Stimulated activated CD4-positive, alpha-beta T cell treated with anti-CD3 and anti-CD28 coated beads, Interleukin-12 subunit alpha, Interleukin-12 subunit beta, amount 100 ng/mL, for 48 hours (primary cell): ENCODE measurements around the gene CD226.
"Not testable (repeated sequence)": the region's sequence is repeated elsewhere in the genome, so short reads cannot be mapped to it uniquely, and the experiment has no call there.

Experiments used
- DNase-seq, 3 donors: peaks; one replicate each; pipeline ENCODE4 v3.0.0-alpha.2; 2020; ENCODE audit warnings: low read depth in 2 of 3, low spot score in 1 of 3

CD226 gene

GRCh38 chr18:69916412-69916811, 31.3 kb downstream of the CD226 start:
- DNase-seq: no peak

- no peak for DNase-seq
Measured at GRCh38 chr18:69908838-69909237, 38.8 kb downstream of the CD226 start.

- DNase-seq: no peak
Measured at GRCh38 chr18:69906765-69907164, 40.9 kb downstream of the CD226 start.

GRCh38 chr18:69900941-69901340, 46.7 kb downstream of the CD226 start:
- no peak for DNase-seq

GRCh38 chr18:69899154-69899923, 48.3 kb downstream of the CD226 start:
- DNase-seq: not testable (repeated sequence)

GRCh38 chr18:69898241-69898861, 49.3 kb downstream of the CD226 start:
- no peak for DNase-seq

DNA sequence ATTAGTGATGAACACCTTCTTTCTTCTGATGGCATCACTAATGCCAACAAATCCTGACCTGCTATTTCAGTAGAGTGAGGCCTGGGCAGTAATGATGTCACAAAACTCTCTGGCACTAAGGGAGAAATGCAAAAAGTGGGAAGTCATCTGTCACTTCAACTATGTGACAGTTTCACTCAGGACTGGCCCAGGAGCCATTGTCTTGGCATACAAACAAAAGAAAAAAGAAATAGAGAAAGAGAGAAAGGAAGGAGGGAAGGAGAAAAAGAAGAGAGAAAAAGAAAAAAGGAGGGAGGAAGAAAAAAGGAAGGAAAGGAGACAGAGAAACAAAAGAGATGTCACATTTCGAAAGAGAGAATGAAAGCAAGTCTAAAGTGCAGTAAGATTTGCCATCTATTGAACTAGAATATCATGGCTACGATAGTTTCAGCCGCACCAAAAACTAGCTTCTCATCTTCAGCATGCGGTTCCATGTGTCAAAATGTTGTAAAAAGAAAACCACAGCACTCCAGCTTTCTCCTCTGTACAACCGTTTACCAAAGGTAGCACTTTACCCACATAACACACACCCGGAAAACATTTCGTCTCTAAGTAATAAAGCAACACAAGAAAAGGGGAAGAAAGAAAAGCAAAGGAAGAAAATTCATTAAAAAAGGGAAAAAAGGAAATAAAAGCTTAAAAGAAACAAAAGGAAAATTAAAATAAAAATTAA, 50.1 kb downstream of the CD226 start:
- DNase-seq: peak in 2 of 3 donors; percentile 18 to 53

DNA sequence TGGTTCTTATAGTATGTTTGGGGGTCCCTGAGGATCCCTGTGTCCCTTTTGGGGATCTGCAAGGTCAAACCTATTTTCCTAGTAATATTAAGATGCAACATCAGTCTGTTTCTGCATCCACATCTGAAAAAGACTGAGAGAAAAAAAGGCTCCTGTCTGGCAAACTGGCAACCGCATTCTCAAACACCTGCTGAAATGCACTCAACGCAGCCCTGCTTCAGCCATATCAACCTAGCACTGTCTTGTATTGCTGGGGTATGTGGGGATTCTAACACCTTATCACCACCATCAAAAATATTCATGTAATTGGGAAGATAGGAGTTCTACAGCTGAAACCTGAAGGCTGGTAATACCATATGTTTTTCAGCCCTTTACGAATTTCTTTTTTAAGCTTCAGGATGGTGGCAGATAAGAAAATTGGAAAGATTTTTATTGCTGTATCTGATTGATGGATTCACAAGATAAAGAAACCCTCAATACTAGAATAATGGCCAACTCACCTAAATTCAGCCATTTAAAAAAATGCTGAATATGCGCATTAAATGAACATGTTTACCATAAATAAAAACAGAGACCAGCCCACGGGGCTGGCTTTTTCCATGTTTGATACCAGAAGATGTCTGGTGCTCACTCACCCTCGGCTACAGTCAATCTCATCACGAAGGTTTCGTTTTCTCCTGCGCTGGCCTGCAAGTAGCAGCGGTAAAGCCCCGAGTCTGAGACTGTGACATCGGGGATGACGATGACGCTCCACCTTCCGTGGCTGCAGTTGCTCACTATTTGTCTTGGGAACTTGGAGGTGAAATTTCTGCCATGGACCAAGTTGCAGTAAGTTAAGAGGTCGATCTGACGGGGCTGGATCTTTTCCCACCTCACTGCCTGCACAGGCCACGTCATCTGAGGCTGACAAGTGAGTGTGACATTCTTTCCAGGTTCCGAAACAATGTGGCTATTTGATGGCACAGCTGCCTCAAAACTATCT, 52.3 kb downstream of the CD226 start:
- DNase-seq: no peak

GRCh38 chr18:69894467-69894866, 53.2 kb downstream of the CD226 start:
- DNase-seq: no peak

DNA sequence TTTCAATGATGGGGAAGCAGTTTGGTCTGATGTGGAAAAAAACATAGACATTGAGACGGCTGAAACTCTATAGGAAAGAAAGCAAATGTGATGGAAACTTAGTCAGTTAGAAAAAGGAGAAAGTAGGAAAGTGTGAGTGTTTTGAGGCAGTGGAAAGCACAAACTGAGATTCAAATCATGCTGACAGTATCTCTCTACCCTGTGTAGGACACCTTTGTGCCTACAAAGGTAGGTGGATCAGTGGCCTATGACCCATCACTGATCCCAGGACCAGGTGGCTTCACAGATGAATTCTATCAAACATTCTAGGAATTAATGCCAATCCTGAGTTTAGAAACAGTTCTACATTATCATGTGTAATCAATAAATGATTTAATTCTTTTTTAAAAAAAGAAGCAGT, 57.1 kb downstream of the CD226 start:
- DNase-seq: no peak

- DNase-seq: peak in 1 of 3 donors; percentile 25
Measured at GRCh38 chr18:69889009-69889408, 58.7 kb downstream of the CD226 start.

GRCh38 chr18:69887256-69887655, 60.4 kb downstream of the CD226 start:
- DNase-seq: no peak

GRCh38 chr18:69885841-69886531, 61.7 kb downstream of the CD226 start:
- peak in 2 of 3 donors; percentile 33 to 41 for DNase-seq

- DNase-seq: no peak
Measured at GRCh38 chr18:69885355-69885754, 62.3 kb downstream of the CD226 start.

DNA sequence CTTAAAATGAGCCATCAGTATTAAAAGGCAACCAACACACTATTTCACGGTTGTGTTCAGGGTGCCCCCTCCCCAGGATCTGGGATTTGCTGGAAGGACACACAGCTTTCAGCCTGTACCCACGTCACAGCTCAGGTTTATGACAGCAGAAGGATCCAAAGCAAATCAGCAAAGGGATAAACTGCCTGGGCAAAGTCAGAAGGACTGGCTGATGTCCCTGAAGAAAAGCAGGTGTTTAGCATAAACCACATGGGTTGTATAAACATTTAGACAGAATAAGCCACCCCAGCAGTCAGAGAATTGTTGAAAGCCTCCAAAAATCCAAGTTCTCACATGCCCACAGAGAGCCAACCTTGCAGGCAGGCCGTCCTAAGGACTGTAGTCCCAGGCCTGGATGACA, 63.9 kb downstream of the CD226 start:
- no peak for DNase-seq

DNA sequence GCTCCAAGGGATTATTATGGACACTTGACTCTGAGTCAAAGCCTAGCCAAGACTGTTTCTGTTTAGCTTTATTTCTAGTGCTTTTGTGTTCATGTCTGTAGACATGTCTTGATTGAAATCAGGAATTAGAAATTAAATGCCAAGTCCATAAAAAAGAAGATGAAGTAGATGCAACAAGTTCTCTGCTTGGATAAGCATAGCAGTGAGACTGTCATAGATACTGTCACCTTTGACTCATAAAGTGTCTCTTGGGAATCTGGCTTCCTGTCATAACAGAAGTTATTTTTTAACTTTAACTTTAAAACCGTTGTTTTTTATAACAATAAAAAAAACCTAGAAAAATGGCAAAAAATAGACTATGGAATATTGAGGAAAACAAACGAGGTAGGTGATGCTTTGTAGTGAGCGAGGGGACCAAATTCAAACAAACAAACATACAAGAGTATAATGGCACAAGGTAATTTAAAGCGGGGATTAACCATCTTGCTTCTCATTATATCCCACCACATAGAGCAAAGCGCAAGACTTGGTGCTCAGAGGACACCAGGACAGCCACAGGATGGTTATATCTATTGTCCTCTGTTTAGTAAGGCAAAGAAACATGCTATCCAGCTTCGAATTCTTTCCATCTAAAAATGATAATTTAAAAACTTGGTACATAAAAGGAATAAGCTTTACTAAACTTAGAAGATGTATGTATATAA, 64.6 kb downstream of the CD226 start:
- no peak for DNase-seq

DNA sequence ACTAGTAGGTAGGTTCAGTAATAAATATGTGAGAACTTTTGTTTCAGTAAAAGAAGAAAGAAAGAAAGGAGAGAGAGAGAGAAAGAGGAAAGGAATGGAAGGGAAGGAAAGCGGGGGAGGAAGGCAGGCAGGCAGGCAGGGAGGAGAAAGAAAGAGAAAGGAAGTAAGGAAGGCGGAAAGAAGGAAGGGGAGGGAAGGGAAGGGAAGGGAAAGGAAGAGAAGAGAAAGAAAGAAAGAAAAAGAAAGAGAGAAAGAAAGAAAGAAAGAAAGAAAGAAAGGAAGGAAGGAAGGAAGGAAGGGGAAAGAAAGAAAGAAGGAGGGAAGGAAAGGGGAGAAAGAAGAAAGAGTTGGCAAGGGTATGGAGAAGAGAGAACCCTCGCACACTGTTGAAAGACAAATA, 67.6 kb downstream of the CD226 start:
- DNase-seq: no peak

- not testable (repeated sequence) for DNase-seq
Measured at GRCh38 chr18:69879051-69879450, 68.6 kb downstream of the CD226 start.

DNA sequence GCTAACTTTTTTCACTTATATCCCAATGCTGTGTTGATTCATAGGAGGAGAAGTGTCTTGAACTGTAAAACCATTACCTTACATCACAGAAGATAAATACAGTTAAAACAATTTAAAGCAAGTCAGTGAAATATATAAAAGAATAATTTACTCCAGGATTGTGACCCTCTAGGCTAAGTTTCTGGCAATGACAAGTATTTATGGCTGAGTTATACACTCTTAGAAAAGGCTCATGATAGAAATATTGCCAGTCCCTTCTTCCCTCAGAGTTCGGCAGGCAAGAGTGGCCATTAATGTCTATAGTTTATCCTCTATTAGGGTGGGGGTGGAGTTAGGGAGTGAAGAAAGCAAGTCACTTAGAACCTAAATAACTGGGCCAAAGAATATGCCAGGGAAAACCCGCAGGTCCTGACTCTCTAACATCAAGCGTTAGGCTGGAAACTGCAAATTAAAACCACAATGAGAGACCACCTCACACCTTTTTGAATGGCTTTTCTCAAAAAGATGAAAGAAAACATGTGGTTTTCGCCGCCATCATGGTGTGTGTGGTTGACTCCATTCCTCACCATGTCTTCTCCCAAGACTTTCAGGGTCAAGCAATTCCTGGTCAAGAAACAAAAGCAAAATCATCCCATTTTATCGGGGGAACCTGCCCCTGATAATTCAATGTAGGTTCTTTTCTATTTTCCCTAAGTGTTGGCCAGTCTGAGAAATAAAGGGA, 69.3 kb downstream of the CD226 start:
- no peak for DNase-seq
